A549 treated with GW870086 at 1 μM for 4 hours (cell line): ENCODE data around the gene CAPN12. TPM values are rescaled to one million over a fixed set of nuclear protein-coding genes. Genes with fewer than 3 reads are reported as not detected.

ENCODE experiments used
- total RNA-seq: library from RNA; stranded (reverse); fragments of 200-300 nt; extraction: Qiagen RNA extraction; gene quantifications from 5 replicates; pipeline ENCODE4 v1.2.3, GENCODE V29; 2022; ENCODE audit warnings: low read depth

Gene CAPN12
- 4.2 to 6.0 TPM (median 5.6 TPM) in 5 replicates for total RNA-seq

DNA sequence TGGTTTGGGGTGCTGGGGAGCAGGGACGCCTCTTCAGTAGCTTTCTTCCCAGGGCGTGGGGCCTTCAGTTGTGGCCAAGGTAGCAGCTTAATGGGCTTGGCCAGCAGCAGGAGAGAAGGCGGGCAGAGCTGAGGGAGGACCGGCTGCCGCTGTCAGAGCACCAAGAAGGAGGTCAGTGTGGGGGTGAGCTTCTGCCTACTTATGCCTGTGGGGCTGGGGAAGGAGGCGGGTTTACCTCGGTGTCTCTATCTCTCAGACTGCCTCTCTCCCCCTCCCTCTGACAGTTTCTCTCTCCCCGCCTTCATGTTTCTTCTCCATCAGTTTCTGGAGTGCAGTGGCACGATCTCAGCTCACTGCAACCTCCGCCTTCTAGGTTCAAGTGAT lies at the start of gene CAPN12:
Gene CAPN12, minus strand, starts transcription at position 177 of the 384 bp plus-strand sequence. CDS start 309 bp downstream, outside the sequence.

DNA sequence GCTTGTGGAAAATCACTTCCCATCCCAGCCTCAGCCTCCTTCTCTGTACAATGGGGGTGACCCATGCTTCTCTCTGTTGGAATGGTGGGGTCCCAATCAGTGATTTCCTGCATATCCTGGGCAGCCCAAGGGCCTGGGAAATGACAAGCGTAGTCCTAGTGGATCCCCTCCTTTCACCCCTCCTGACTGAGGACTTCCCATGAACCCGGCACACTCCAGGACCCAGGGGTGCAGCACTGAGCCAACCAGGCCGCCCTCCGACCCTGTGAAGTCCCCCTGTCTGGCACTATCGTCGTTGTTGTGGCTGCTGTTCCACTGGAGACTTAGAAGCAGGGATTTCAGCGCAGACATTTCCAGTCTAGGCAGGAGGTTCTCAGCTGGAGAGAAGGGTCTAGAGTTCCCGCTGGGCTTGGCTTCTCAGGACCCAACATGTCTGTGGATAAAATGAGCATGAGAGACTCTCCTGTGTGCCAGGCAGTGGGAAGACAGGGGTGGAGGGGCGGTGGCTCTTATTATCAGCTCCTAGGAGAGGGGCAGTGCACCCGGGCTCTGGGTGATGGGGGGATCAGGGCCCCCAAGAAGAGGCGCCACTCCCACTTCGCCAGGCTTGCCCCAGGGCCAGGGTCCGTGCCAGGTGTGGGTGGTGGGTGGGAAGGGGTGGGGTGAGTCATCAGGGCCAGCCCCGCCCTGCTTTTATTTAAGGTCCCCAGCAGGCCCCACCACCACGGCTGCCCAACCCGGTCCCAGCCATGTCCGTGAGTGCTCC lies 44.4 kb upstream of the CAPN12 start, which contains the start of gene LGALS7B:
Gene LGALS7B, plus strand, starts transcription at position 723 of the 766 bp plus-strand sequence. Its CDS starts 27 bp downstream, at position 750.

DNA sequence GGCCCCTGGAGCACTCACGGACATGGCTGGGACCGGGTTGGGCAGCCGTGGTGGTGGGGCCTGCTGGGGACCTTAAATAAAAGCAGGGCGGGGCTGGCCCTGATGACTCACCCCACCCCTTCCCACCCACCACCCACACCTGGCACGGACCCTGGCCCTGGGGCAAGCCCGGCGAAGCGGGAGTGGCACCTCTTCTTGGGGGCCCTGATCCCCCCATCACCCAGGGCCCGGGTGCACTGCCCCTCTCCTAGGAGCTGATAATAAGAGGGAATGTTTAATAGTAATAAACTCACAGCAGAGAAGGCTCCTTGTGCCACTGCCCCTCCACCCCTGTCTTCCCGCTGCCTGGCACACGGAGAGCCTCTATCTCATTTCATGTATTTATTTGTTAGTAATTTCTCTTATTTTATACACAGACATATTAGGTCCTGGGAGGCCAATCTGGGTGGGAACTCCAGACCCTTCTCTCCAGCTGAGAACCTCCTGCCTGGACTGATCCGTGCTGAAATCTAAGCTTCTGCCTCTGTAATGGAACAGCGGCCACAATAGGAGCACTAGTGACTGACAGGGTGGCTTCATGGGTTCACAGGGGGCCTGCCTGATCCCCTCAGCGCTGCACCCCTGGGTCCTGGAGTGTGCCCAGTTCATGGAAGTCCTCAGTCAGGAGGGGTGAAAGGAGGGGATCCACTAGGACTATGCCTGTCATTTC lies 29.3 kb upstream of the CAPN12 start, which contains the start of gene LGALS7:
Gene LGALS7, minus strand, starts transcription at position 49 of the 709 bp plus-strand sequence. Its CDS starts 25 bp downstream, at position 24.

Other genes starting within 250 kb of the CAPN12 start
- 0.40 to 3.6 TPM (median 0.85 TPM) in 5 replicates for gene MAP4K1, start 126.5 kb downstream of the CAPN12 start, total RNA-seq
- gene EIF3K, start 125.3 kb downstream of the CAPN12 start, total RNA-seq = 684 to 1,048 TPM (median 735 TPM) in 5 replicates
- 751 to 1,254 TPM (median 1,147 TPM) in 5 replicates for gene ACTN4, start 96.8 kb downstream of the CAPN12 start, total RNA-seq
- gene LGALS7, start 29.0 kb upstream of the CAPN12 start, total RNA-seq = 1.3 TPM in 1 of 5 replicates, not detected in the others
- gene LGALS7B, start 44.7 kb upstream of the CAPN12 start, total RNA-seq = 0.56 to 0.58 TPM in 2 of 5 replicates, not detected in the others
- 0.35 to 1.8 TPM (median 0.45 TPM) in 5 replicates for gene LGALS4, start 68.5 kb upstream of the CAPN12 start, total RNA-seq
- 276 to 372 TPM (median 288 TPM) in 5 replicates for gene ECH1, start 87.3 kb upstream of the CAPN12 start, total RNA-seq
- 305 to 358 TPM (median 332 TPM) in 5 replicates for gene HNRNPL, start 105.5 kb upstream of the CAPN12 start, total RNA-seq
- gene RINL, start 133.8 kb upstream of the CAPN12 start, total RNA-seq = 1.6 to 3.6 TPM (median 2.6 TPM) in 5 replicates
- gene SIRT2, start 155.1 kb upstream of the CAPN12 start, total RNA-seq = 28.3 to 37.7 TPM (median 35.8 TPM) in 5 replicates
- gene NFKBIB, start 155.5 kb upstream of the CAPN12 start, total RNA-seq = 58.8 to 116 TPM (median 98.0 TPM) in 5 replicates
- gene CCER2, start 167.7 kb upstream of the CAPN12 start, total RNA-seq = 0.37 to 0.77 TPM (median 0.52 TPM) in 4 of 5 replicates, not detected in the other
- 52.7 to 58.8 TPM (median 54.7 TPM) in 5 replicates for gene SARS2, start 186.3 kb upstream of the CAPN12 start, total RNA-seq
- 222 to 326 TPM (median 280 TPM) in 5 replicates for gene MRPS12, start 186.5 kb upstream of the CAPN12 start, total RNA-seq
- 64.1 to 85.5 TPM (median 79.4 TPM) in 5 replicates for gene FBXO17, start 231.3 kb upstream of the CAPN12 start, total RNA-seq